HG03342 (cell line): Measurements from ENCODE around the gene SIK2.
"Not testable (repeated sequence)": the region's sequence is repeated elsewhere in the genome, so short reads cannot be mapped to it uniquely, and the experiment has no call there.

Source experiments
- ATAC-seq: cut with Tn5 transposase; IDR thresholded peaks from one replicate; pipeline ENCODE4 v1.9.1; 2021; ENCODE audit warnings: mild to moderate bottlenecking, moderate library complexity; ENCODE audit not compliant: unreplicated experiment

The SIK2 gene

GRCh38 chr11:111620518-111620917 lies 18.3 kb downstream of the SIK2 start:
- ATAC-seq, result no peak

GRCh38 chr11:111623527-111624030 lies 21.3 kb downstream of the SIK2 start:
- ATAC-seq, result no peak

GRCh38 chr11:111624608-111625007 lies 22.4 kb downstream of the SIK2 start:
- ATAC-seq, result no peak

GRCh38 chr11:111627591-111627990 lies 25.3 kb downstream of the SIK2 start:
- ATAC-seq, result no peak

GRCh38 chr11:111629499-111629898 lies 27.2 kb downstream of the SIK2 start:
- no peak for ATAC-seq

GRCh38 chr11:111631024-111631665 lies 28.9 kb downstream of the SIK2 start:
- no peak for ATAC-seq

- no peak for ATAC-seq
Observed at GRCh38 chr11:111631666-111632039, 29.4 kb downstream of the SIK2 start.

GRCh38 chr11:111632516-111633220 lies 30.4 kb downstream of the SIK2 start:
- ATAC-seq, result no peak

GRCh38 chr11:111633248-111633647 lies 31.0 kb downstream of the SIK2 start:
- ATAC-seq, result no peak

- ATAC-seq, result no peak
Observed at GRCh38 chr11:111633756-111634362, 31.6 kb downstream of the SIK2 start.

- no peak for ATAC-seq
Observed at GRCh38 chr11:111634981-111635705, 32.9 kb downstream of the SIK2 start.

- ATAC-seq, result no peak
Observed at GRCh38 chr11:111635706-111636045, 33.4 kb downstream of the SIK2 start.

GRCh38 chr11:111637885-111638284 lies 35.6 kb downstream of the SIK2 start:
- ATAC-seq, result no peak

GRCh38 chr11:111639226-111639925 lies 37.1 kb downstream of the SIK2 start:
- no peak for ATAC-seq

GRCh38 chr11:111641339-111642015 lies 39.2 kb downstream of the SIK2 start:
- no peak for ATAC-seq

GRCh38 chr11:111642542-111642941 lies 40.3 kb downstream of the SIK2 start:
- ATAC-seq, result no peak

GRCh38 chr11:111644922-111645321 lies 42.7 kb downstream of the SIK2 start:
- ATAC-seq, result no peak

- ATAC-seq, result no peak
Observed at GRCh38 chr11:111645657-111646316, 43.5 kb downstream of the SIK2 start.

GRCh38 chr11:111651336-111651735 lies 49.1 kb downstream of the SIK2 start:
- not testable (repeated sequence) for ATAC-seq

GRCh38 chr11:111652184-111652583 lies 49.9 kb downstream of the SIK2 start:
- no peak for ATAC-seq
